ENCODE data around the gene NTHL1. TPM values are rescaled to one million over a fixed set of nuclear protein-coding genes. Genes with fewer than 3 reads are reported as not detected.

NTHL1 gene
- total RNA-seq, 4 donors from 2014 or later, result 14.9 to 28.8 (median 19.9) TPM

DNA sequence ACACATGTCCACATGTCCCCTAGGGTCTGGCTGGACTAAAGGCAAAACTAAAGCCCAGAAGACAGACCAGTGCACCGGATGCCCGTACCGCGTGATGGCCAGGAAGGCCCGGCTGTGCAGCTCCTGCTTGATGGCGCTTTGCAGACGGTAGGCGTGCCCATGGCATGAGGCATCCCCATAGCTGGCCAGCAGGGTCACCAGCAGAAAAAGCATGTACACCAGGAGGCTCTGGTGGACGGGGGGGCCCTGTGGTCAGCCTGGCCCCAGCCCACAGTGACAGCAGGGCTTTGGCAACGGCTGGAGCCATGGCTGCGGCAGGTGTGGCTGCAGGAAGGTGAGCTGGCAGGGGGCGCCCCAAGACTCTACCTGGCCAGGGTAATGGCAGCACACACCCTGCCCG is 45.2 kb upstream of the NTHL1 start:
- peak overlapping the region in 2 of 4 donors; percentile 90 to 92 for H3K27ac ChIP-seq
- peaks cover 0 to 83% (median 0%) of the 10 kb centered on the region in 3 donors for H3K36me3 ChIP-seq
- TF ChIP-seq, protein P1, sequence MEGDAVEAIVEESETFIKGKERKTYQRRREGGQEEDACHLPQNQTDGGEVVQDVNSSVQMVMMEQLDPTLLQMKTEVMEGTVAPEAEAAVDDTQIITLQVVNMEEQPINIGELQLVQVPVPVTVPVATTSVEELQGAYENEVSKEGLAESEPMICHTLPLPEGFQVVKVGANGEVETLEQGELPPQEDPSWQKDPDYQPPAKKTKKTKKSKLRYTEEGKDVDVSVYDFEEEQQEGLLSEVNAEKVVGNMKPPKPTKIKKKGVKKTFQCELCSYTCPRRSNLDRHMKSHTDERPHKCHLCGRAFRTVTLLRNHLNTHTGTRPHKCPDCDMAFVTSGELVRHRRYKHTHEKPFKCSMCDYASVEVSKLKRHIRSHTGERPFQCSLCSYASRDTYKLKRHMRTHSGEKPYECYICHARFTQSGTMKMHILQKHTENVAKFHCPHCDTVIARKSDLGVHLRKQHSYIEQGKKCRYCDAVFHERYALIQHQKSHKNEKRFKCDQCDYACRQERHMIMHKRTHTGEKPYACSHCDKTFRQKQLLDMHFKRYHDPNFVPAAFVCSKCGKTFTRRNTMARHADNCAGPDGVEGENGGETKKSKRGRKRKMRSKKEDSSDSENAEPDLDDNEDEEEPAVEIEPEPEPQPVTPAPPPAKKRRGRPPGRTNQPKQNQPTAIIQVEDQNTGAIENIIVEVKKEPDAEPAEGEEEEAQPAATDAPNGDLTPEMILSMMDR (IDR thresholded peaks at IDR 0.05), result no peak
- TF ChIP-seq POLR2A (IDR thresholded peaks at IDR 0.05), result no peak
- H3K4me1 ChIP-seq, result peaks cover 0 to 30% (median 0%) of the 10 kb centered on the region in 4 donors
- H3K27me3 ChIP-seq, result no peaks in the 10 kb centered on the region
- no peak overlapping the region for H3K4me3 ChIP-seq
- no peak for DNase-seq
- no peaks in the 10 kb centered on the region for H3K9me3 ChIP-seq

- peaks cover 0 to 82% (median 0%) of the 10 kb centered on the region in 3 donors for H3K36me3 ChIP-seq
- H3K9me3 ChIP-seq, result no peaks in the 10 kb centered on the region
- peaks cover 0 to 30% (median 0%) of the 10 kb centered on the region in 4 donors for H3K4me1 ChIP-seq
- TF ChIP-seq, protein P1 (IDR thresholded peaks at IDR 0.05), result no peak
- no peak for TF ChIP-seq POLR2A (IDR thresholded peaks at IDR 0.05)
- no peaks in the 10 kb centered on the region for H3K27me3 ChIP-seq
- peak overlapping the region in 2 of 4 donors; percentile 49 to 54 for H3K4me3 ChIP-seq
- peak in 2 of 3 donors; percentile 80 to 82 for DNase-seq
- peak overlapping the region in 3 of 4 donors; percentile 69 to 92 (median 90) for H3K27ac ChIP-seq
These were observed 44.6 kb upstream of the NTHL1 start for GRCh38 chr16:2092256-2092620.

DNA sequence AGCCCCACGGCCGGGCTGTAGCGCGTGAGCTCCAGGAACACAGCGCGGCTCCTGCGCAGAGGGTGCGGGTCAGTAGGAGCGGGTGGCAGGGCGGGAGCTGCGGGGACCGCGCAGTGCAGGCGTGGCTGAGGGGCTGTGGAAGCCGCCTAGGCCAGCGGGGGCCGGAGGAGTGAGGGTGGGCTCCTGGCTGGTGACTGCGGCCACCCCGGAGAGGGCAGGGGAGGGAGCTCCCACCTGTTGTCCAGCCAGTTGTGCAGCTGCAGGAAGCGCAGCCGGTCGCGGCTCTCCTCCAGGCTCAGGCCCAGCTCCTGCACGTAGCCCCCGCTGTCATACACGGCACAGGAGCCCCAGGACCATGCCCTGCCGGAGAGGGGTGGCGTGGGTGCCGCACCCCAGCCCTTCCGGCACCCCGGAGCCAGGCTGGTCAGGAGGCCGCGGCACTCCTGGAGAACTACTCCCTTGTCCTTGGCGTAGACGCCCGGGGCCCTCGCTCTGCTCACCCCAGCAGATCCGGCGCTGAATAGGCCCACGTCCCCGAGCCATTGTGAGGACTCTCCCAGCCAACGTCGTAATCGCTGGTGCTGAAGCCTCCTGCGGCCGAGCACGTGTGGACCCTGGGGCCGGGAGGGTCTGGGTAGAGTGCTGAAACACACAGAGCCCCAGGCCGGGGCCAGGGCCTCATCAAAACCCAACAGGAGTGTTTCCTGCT is 44.1 kb upstream of the NTHL1 start:
- Histone ChIP-seq H3K27ac (peak overlapping the region; percentile 17 to 92 (median 80)), H3K36me3 (peaks cover 0 to 82% (median 0%) of the 10 kb centered on the region in 3 donors), H3K27me3 (no peaks in the 10 kb centered on the region), H3K9me3 (no peaks in the 10 kb centered on the region), H3K4me3 (peak overlapping the region; percentile 6 to 54 (median 32)), H3K4me1 (peaks cover 0 to 30% (median 0%) of the 10 kb centered on the region in 4 donors)
- peak in 1 of 2 donors; percentile 41 for TF ChIP-seq POLR2A (IDR thresholded peaks at IDR 0.05)
- TF ChIP-seq, protein P1 (IDR thresholded peaks at IDR 0.05), result peak in 1 of 6 experiments; percentile 2
- DNase-seq, result no peak

- Histone ChIP-seq H3K9me3 (no peaks in the 10 kb centered on the region), H3K27me3 (no peaks in the 10 kb centered on the region), H3K4me1 (peaks cover 0 to 30% (median 0%) of the 10 kb centered on the region in 4 donors), H3K4me3 (peak overlapping the region; percentile 6 to 54 (median 40)), H3K27ac (peak overlapping the region; percentile 42 to 92 (median 80)), H3K36me3 (peaks cover 0 to 82% (median 0%) of the 10 kb centered on the region in 3 donors)
- DNase-seq, result peak; percentile 51 to 96 (median 88)
- peak; percentile 14 to 66 for TF ChIP-seq POLR2A (IDR thresholded peaks at IDR 0.05)
- TF ChIP-seq, protein P1 (IDR thresholded peaks at IDR 0.05), result peak in 4 of 6 experiments; percentile 10 to 62 (median 56)
These were observed 43.3 kb upstream of the NTHL1 start for GRCh38 chr16:2090777-2091546.

GRCh38 chr16:2090481-2090776 is 42.8 kb upstream of the NTHL1 start:
- TF ChIP-seq POLR2A (IDR thresholded peaks at IDR 0.05), result no peak
- TF ChIP-seq, protein P1 (IDR thresholded peaks at IDR 0.05), result no peak
- DNase-seq, result no peak
- H3K4me3 ChIP-seq, result peak overlapping the region in 3 of 4 donors; percentile 30 to 48 (median 37)
- peaks cover 0 to 83% (median 0%) of the 10 kb centered on the region in 3 donors for H3K36me3 ChIP-seq
- peaks cover 0 to 30% (median 0%) of the 10 kb centered on the region in 4 donors for H3K4me1 ChIP-seq
- peak overlapping the region; percentile 42 to 90 (median 78) for H3K27ac ChIP-seq
- H3K9me3 ChIP-seq, result no peaks in the 10 kb centered on the region
- H3K27me3 ChIP-seq, result no peaks in the 10 kb centered on the region

All from Peyer's patch (tissue), 4 donors.